Kidney epithelial cell (primary cell): Measurements from ENCODE around the gene PLAAT5. TPM values are rescaled to one million over a fixed set of nuclear protein-coding genes. Genes with fewer than 3 reads are reported as not detected.

Source experiments
- DNase-seq: peaks from one replicate; pipeline ENCODE4 v3.0.0-alpha.2; 2010; ENCODE audit warnings: low read depth
- H3K27me3 ChIP-seq: 2 replicates; pipeline ENCODE4 v1.6.0; 2011; ENCODE audit warnings: low read length; ENCODE audit not compliant: control insufficient read depth, insufficient read depth
- H3K36me3 ChIP-seq: 2 replicates; pipeline ENCODE4 v1.5.1; 2011; ENCODE audit warnings: low read length; ENCODE audit not compliant: control insufficient read depth, insufficient read depth
- H3K4me3 ChIP-seq: 2 replicates; pipeline ENCODE4 v1.5.1; 2011; ENCODE audit warnings: low read depth, mild to moderate bottlenecking, control low read depth, low read length
- total RNA-seq: library from RNA; depleted of rRNA; stranded (reverse); fragments of >200 nt; gene quantifications from 2 replicates; pipeline ENCODE4 v1.2.3, GENCODE V29; 2015
- TF ChIP-seq, protein P1 (sequence below): IDR thresholded peaks from 2 replicates; pipeline ENCODE4 v1.5.1; 2011; ENCODE audit warnings: mild to moderate bottlenecking, moderate library complexity, low read length, control low read depth, inconsistent platforms; ENCODE audit not compliant: insufficient read depth, poor library complexity, severe bottlenecking

The PLAAT5 gene
- total RNA-seq, 1 donor from 2014 or later, result 0.17 TPM

DNA sequence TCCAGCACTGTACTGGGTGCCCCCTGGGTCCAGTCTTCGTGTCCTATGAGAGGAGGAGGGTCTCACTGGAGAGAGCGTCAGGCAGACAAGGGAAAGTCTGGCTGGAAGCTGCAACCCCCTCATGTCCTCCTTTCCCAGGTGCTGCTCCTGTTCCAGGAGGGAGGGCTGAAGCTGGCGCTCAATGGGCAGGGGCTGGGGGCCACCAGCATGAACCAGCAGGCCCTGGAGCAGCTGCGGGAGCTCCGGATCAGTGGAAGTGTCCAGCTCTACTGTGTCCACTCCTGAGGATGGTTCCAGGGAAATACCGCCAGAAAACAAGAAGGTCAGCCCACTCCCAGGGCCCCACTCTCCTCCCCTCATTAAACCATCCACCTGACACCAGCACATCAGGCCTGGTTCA lies 25.1 kb upstream of the PLAAT5 start:
- DNase-seq, result no peak
- Histone ChIP-seq H3K27me3 (no peaks in the 10 kb centered on the region), H3K4me3 (no peak overlapping the region), H3K36me3 (no peaks in the 10 kb centered on the region)
- TF ChIP-seq, protein P1, sequence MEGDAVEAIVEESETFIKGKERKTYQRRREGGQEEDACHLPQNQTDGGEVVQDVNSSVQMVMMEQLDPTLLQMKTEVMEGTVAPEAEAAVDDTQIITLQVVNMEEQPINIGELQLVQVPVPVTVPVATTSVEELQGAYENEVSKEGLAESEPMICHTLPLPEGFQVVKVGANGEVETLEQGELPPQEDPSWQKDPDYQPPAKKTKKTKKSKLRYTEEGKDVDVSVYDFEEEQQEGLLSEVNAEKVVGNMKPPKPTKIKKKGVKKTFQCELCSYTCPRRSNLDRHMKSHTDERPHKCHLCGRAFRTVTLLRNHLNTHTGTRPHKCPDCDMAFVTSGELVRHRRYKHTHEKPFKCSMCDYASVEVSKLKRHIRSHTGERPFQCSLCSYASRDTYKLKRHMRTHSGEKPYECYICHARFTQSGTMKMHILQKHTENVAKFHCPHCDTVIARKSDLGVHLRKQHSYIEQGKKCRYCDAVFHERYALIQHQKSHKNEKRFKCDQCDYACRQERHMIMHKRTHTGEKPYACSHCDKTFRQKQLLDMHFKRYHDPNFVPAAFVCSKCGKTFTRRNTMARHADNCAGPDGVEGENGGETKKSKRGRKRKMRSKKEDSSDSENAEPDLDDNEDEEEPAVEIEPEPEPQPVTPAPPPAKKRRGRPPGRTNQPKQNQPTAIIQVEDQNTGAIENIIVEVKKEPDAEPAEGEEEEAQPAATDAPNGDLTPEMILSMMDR, result no peak

DNA sequence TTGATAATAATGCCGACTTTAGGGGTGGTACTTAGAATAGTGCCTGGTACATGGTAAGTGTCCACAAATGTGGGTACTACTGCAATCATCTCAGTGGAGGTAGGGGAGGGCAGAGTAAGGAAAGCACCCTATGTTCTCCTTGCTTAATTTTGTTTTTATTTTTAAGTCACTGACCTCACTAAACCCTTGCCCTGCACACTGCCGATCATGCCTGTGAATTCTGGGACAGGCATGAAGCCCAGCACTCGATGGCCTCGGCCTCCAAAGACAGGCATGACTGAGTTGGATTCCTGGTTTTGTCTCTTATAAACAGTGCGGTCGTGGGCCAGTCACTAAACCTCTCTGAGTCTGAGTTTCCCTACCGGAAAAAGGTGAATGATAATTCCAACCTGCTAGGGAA lies 21.8 kb upstream of the PLAAT5 start:
- DNase-seq, result no peak
- TF ChIP-seq, protein P1, result no peak
- H3K27me3 ChIP-seq, result no peaks in the 10 kb centered on the region
- no peaks in the 10 kb centered on the region for H3K36me3 ChIP-seq
- no peak overlapping the region for H3K4me3 ChIP-seq

DNA sequence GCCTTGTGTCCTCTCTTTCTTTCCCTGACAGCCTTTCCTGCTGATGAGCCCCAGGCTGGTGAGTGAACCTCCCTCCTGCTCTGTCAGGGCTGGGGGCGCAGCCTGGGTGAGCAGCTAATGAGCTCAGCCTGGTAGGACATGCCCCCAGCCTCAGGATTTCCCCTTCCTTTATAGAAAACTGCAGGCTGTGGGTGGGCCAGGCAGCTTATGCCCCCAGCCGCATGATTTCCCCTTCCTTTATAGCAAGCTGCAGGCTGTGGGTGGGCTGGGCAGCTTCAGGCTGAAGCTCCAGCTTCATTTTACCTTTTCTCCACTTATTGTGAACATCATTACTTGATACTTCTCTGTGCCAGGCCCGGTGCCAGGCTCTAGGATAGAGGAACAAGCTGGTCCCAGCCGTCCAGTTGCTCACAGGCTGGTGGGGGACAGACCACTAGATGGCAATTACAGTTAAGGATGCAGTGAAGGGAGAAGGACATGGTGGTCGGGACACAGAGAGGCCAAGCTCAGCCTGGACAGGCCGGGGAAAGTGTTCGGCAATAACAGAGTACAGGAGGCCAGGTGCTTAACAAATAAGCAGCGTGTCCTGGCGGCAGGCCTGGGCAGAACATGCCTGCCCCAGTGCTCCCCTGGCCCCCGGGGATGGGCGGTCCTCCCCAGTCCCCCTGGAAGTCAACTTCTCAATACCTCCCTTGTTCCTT lies 20.2 kb upstream of the PLAAT5 start:
- Histone ChIP-seq H3K27me3 (no peaks in the 10 kb centered on the region), H3K4me3 (no peak overlapping the region), H3K36me3 (no peaks in the 10 kb centered on the region)
- TF ChIP-seq, protein P1, result no peak
- no peak for DNase-seq

DNA sequence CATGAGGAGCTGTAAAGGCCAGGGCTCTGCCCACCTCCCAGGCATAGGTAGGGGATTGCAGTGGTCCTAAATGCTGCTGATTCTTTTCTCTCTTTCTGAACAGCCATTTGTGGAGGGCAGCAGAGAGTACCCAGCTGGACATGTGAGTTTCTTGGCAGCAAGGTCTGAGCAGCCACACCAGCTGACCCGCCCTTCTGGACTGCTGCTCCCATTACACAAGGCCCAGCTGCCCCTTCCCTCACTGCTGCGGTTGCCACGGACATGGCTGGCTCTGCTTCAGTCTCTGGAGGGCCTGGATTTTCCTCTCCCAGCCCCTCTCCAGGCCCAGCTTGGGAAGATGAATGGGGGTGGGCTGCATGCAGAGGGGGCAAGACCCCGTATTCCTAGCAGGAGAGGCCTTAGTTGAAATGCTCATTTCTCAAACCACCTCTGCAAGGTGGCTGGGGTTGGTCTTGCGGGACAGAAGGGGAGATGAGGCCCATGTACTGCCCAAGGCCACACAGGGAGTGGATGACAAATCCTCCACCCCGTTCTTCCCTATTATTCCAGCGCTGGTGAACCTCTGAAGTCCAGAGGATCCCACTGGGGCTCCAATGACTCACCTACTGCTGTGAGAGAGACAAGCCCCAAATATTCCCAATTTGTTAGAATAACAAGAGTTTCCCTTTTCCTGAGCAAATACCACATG lies 19.5 kb upstream of the PLAAT5 start:
- H3K36me3 ChIP-seq, result no peaks in the 10 kb centered on the region
- H3K4me3 ChIP-seq, result no peak overlapping the region
- DNase-seq, result no peak
- no peaks in the 10 kb centered on the region for H3K27me3 ChIP-seq
- TF ChIP-seq, protein P1, result no peak

DNA sequence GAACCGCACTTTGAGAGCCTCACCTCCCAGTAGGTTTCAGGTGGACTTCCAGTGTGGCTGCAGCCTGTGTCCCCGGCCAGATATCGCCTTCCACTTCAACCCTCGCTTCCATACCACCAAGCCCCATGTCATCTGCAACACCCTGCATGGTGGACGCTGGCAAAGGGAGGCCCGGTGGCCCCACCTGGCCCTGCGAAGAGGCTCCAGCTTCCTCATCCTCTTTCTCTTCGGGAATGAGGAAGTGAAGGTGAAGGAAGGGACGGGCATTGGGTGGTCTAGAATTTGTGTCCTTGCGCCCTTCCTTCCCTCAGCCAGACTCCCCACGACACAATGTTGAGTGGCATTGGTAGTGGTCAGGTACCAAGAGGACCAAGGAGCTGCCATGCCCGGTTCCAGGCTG lies 17.8 kb upstream of the PLAAT5 start:
- Histone ChIP-seq H3K4me3 (no peak overlapping the region), H3K36me3 (no peaks in the 10 kb centered on the region), H3K27me3 (no peaks in the 10 kb centered on the region)
- TF ChIP-seq, protein P1, result no peak
- no peak for DNase-seq
